HG03103 (cell line): Measurements from ENCODE around the gene MRPL52.

Experiments used
- ATAC-seq: cut with Tn5 transposase; IDR thresholded peaks from one replicate; pipeline ENCODE4 v1.9.1; 2021; ENCODE audit warnings: low read depth; ENCODE audit not compliant: unreplicated experiment

The MRPL52 gene

GRCh38 chr14:22878271-22879246 lies 48.9 kb downstream of the MRPL52 start:
- no peak for ATAC-seq

- ATAC-seq: no peak
Observed at GRCh38 chr14:22882064-22882463, 52.4 kb downstream of the MRPL52 start.

GRCh38 chr14:22882529-22883172 lies 53.0 kb downstream of the MRPL52 start:
- no peak for ATAC-seq

- ATAC-seq: no peak
Observed at GRCh38 chr14:22883173-22883976, 53.7 kb downstream of the MRPL52 start, which contains the start of gene REM2. Gene REM2 (plus strand): TSS chr14:22883222. CDS start chr14:22883288, 66 bp downstream.

- ATAC-seq: no peak
Observed at GRCh38 chr14:22884076-22884737, 54.5 kb downstream of the MRPL52 start.
